ENCODE measurements around the gene PALM2AKAP2. TPM values are rescaled to one million over a fixed set of nuclear protein-coding genes. Genes with fewer than 3 reads are reported as not detected.

Gene PALM2AKAP2
- total and polyA plus RNA-seq, 2 experiments from 2014 or later: 2.5 to 7.9 TPM

GRCh38 chr9:109792951-109793546 is 13.1 kb downstream of the PALM2AKAP2 start:
- H3K4me1 Mint-ChIP-seq: no peaks in the 10 kb centered on the region; the same call in 2 of the 3 replicates
- no peak overlapping the region for H3K4me3 ChIP-seq
- peaks cover 41% of the 10 kb centered on the region for H3K79me2 ChIP-seq (replicated peaks; ENCODE audit: insufficient read depth)
- H3K27ac ChIP-seq (ENCODE audit: low read depth): no peak overlapping the region
- H3K27ac Mint-ChIP-seq: no peak overlapping the region
- H3K27me3 ChIP-seq (ENCODE audit: insufficient read depth): no peaks in the 10 kb centered on the region
- no peak for DNase-seq (ENCODE audit: low spot score)
- no peaks in the 10 kb centered on the region; the same call in 1 of the 2 replicates for H4K20me1 ChIP-seq (replicated peaks; ENCODE audit: insufficient read depth)
- no peak overlapping the region for H3K4me2 ChIP-seq
- no peaks in the 10 kb centered on the region for H3K9me3 Mint-ChIP-seq
- ATAC-seq: no peak
- no peaks in the 10 kb centered on the region for H3F3A ChIP-seq (replicated peaks; ENCODE audit: low read depth)
- no peak overlapping the region for H3K4me3 Mint-ChIP-seq
- no peaks in the 10 kb centered on the region for H3K36me3 Mint-ChIP-seq (ENCODE audit: low read depth)
- H3K36me3 ChIP-seq (ENCODE audit: insufficient read depth): no peaks in the 10 kb centered on the region
- H3K4me1 ChIP-seq (ENCODE audit: insufficient read depth): no peaks in the 10 kb centered on the region
- TF ChIP-seq, protein P1, sequence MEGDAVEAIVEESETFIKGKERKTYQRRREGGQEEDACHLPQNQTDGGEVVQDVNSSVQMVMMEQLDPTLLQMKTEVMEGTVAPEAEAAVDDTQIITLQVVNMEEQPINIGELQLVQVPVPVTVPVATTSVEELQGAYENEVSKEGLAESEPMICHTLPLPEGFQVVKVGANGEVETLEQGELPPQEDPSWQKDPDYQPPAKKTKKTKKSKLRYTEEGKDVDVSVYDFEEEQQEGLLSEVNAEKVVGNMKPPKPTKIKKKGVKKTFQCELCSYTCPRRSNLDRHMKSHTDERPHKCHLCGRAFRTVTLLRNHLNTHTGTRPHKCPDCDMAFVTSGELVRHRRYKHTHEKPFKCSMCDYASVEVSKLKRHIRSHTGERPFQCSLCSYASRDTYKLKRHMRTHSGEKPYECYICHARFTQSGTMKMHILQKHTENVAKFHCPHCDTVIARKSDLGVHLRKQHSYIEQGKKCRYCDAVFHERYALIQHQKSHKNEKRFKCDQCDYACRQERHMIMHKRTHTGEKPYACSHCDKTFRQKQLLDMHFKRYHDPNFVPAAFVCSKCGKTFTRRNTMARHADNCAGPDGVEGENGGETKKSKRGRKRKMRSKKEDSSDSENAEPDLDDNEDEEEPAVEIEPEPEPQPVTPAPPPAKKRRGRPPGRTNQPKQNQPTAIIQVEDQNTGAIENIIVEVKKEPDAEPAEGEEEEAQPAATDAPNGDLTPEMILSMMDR (conservative IDR thresholded peaks at IDR 0.05; ENCODE audit: low read depth in 2 of 2): no peak
- TF ChIP-seq POLR2AphosphoS5 (IDR thresholded peaks at IDR 0.05; ENCODE audit: low read depth) (no peak), STAT1 (IDR thresholded peaks at IDR 0.05; ENCODE audit: unreplicated experiment) (no peak), NANOG (IDR thresholded peaks at IDR 0.05; ENCODE audit: borderline replicate concordance) (no peak), EZH2phosphoT487 (IDR thresholded peaks at IDR 0.05; ENCODE audit: unreplicated experiment) (no peak), ZNF114 (CRISPR knock-in tag; IDR thresholded peaks at IDR 0.05) (no peak), ZNF331 (CRISPR knock-in tag; IDR thresholded peaks at IDR 0.05; ENCODE audit: low read depth) (no peak), ZNF462 (CRISPR knock-in tag; IDR thresholded peaks at IDR 0.05) (no peak), JUNB (IDR thresholded peaks at IDR 0.05; ENCODE audit: unreplicated experiment) (no peak), ETS1 (IDR thresholded peaks at IDR 0.05) (no peak), CREB1 (CRISPR knock-in tag; IDR thresholded peaks at IDR 0.05; ENCODE audit: low read depth) (no peak), REST (IDR thresholded peaks at IDR 0.05; ENCODE audit: unreplicated experiment) (no peak), EZH2 (IDR thresholded peaks at IDR 0.05; ENCODE audit: low read depth, unreplicated experiment) (no peak)
- H2AFZ ChIP-seq: no peak overlapping the region
- peaks cover 3% of the 10 kb centered on the region for H3K27me3 Mint-ChIP-seq (ENCODE audit: insufficient read depth, low read depth, poor library complexity)
- H3K9me2 ChIP-seq (ENCODE audit: insufficient read depth): no peaks in the 10 kb centered on the region

All from GM23338 (cell line).